Ureter (tissue), 1 donor: Measurements from ENCODE around the gene LRRC42. TPM values are rescaled to one million over a fixed set of nuclear protein-coding genes. Genes with fewer than 3 reads are reported as not detected.

Experiments
- DNase-seq: peaks from one replicate; pipeline ENCODE4 v3.0.0-alpha.2; 2020; ENCODE audit warnings: low spot score
- total RNA-seq: library from RNA; stranded (reverse); gene quantifications from one replicate; pipeline ENCODE4 v1.2.4, GENCODE V29; 2023
- donor health status: DM: yes; HTN: yes; CAD: no.

The LRRC42 gene
- total RNA-seq, 1 donor from 2014 or later = 24.8 TPM

- DNase-seq = no peak
Measured at GRCh38 chr1:54004481-54005049, 58.4 kb downstream of the LRRC42 start.

GRCh38 chr1:54006508-54006907, 60.4 kb downstream of the LRRC42 start:
- DNase-seq = no peak

GRCh38 chr1:54007613-54008012, 61.5 kb downstream of the LRRC42 start:
- no peak for DNase-seq

DNA sequence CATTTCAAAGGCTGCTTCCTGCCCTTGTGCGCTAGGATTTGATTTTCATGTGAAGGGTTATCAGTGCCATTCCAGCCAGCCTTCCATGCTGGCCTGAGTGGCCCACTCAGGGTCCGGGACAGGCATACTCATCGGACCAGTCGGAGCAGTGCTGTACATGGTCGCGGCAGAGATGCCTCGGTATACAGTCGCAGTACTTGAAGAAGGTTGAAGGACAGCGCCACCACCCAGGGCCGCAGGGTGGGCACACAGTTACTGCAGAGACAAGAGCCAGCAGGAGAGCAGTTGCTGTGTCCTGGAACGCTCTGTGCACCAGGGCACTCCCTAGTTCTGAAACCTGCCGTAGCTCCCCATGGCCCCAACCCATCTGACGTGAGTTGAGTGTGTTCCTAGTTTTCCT, 62.7 kb downstream of the LRRC42 start:
- DNase-seq = no peak

GRCh38 chr1:54009406-54009805, 63.3 kb downstream of the LRRC42 start:
- DNase-seq = no peak

DNA sequence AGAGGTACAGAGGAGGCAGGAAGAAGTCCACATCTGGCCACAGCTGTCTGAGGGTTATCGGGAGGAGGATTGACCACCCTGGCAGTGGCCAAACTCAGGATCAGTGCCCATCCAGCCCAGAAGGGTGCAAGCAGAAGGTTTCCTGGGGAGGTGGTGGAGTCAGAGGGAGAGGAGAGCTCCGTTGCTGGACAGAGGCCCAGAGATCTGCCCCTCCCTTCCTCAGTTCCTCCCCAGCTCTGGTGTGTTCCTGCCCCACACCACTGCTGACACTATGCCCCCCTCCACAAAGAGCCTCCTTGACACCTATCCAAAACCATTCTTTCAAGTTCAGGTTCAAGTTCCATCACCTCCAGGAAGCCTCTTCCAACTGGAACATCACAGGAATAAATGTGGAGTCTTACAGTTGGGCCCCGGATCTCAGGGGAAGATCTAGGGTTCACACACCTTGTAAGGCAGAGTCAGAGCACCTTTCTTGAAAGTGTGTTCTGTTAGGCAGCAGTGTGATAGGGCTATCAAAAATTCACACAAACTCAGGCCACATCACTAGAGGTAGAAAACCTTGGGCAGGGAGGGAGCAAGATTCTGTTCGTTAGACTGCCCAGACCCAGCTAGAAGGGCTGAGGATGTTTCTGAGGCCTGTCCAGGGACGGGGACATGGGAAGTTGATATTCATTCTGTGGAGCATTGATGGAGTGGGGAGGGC, 64.4 kb downstream of the LRRC42 start:
- no peak for DNase-seq

GRCh38 chr1:54011316-54012007, 65.3 kb downstream of the LRRC42 start:
- DNase-seq = no peak

DNA sequence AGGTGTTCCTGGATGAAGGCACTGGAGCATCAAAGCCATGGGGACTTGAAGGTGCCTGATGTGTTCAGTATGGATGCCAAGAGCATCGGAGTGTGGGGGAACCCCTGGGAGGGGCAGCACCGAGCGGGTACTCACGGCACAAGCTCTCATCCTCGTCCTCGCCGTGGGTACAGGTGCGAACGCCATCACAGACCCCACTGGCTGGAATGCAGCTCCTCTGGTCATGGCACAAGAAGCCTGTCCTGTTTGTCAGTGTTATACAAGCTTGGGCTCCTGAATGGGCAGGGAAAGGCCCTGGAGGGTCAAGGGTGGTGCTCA, 65.8 kb downstream of the LRRC42 start:
- no peak for DNase-seq

DNA sequence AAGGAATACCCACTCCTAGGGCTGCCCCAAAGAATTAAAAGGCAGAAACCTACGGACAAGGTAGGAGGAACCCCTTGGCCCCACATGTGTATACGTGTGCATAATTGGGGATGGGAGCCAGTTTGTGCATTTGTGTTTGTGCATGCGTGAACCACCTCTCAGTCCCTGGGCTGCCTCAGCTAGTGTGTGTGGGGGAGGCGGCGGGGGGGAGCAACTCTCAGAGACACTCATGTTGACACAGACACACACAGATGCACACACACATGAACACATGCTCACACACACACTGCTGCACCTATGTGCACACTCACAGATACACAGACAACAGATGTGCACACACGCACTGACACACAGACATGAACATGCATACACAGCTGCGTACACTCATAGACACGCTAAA, 66.7 kb downstream of the LRRC42 start:
- no peak for DNase-seq

GRCh38 chr1:54013393-54014008, 67.4 kb downstream of the LRRC42 start:
- no peak for DNase-seq

- DNase-seq = no peak
Measured at GRCh38 chr1:54014009-54014629, 68.0 kb downstream of the LRRC42 start.

DNA sequence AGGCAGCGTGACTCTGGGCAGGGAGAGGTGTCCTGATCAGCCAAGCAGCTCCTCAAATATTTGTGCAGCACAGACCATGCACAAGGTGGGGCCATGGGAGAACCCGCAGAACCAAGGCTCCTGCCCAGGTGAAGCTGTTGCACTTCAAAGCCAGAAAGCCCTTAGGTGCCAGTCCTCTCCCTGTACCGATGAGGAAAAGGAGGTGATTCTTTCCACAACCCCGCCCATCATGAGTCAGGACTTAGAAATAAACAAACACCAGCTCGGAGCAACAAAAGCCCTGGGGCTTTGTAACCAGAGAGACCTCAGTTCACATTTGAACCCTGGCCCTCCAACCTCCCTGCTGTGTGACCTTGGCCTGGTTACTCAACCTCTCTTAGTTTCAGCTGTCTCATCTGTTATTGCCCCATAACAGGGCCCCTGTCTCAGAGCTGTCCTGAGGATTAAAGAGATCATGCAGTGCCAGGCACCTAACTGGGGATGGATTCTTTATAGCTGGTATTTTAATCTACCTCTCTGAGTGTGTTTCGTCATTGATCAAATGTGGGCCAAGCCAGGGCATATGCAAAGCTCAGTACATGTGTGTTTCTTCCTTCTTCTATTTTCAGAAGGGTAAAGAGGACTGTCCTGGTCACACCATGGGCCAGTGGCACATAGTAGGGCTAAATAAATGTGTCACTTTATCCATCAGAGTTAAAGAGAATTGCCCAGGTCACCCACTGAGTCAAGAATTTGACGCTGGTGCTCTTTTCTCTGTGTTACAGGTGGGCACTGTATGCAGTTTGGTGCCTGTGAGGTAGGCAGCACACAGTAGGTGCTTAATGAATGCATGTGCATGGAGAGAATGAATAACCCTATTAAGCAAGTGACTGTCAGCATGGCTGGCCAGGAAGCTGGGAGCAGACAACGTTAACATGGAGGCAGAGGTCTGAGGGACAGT, 70.5 kb downstream of the LRRC42 start:
- DNase-seq = peak; percentile 66

Other genes starting within 250 kb of the LRRC42 start
- gene GLIS1, start 207.2 kb upstream of the LRRC42 start, total RNA-seq = 2.7 TPM
- 15.5 TPM for gene NDC1, start 108.1 kb upstream of the LRRC42 start, total RNA-seq
- 30.1 TPM for gene YIPF1, start 56.6 kb upstream of the LRRC42 start, total RNA-seq
- gene DIO1, start 52.2 kb upstream of the LRRC42 start, total RNA-seq = not detected
- gene IFT25, start 651 bp upstream of the LRRC42 start, total RNA-seq = 37.3 TPM
- not detected for gene LDLRAD1, start 71.8 kb downstream of the LRRC42 start, total RNA-seq
- 366 TPM for gene TMEM59, start 106.9 kb downstream of the LRRC42 start, total RNA-seq
- 6.7 TPM for gene TCEANC2, start 107.3 kb downstream of the LRRC42 start, total RNA-seq
- gene CDCP2, start 206.7 kb downstream of the LRRC42 start, total RNA-seq = 0.83 TPM